Mucosa of stomach (tissue), 1 donor: ENCODE data around the gene GNAI3.
A peak's percentile ranks its signal among the peaks of the same experiment; 100 is the strongest.

Experiments used
- H3K27me3 ChIP-seq: one replicate; pipeline ENCODE4 v1.7.0; 2013; ENCODE audit warnings: mild to moderate bottlenecking, low read length; ENCODE audit not compliant: control insufficient read depth, insufficient read depth
- H3K36me3 ChIP-seq: one replicate; pipeline ENCODE4 v1.7.0; 2013; ENCODE audit warnings: low read length; ENCODE audit not compliant: control insufficient read depth, insufficient read depth
- H3K4me1 ChIP-seq: one replicate; pipeline ENCODE4 v1.7.0; 2013; ENCODE audit warnings: mild to moderate bottlenecking, low read length; ENCODE audit not compliant: control insufficient read depth, insufficient read depth
- H3K4me3 ChIP-seq: one replicate; pipeline ENCODE4 v1.7.0; 2013; ENCODE audit warnings: low read length
- H3K9ac ChIP-seq: one replicate; pipeline ENCODE4 v1.7.0; 2013; ENCODE audit warnings: mild to moderate bottlenecking, low read length, moderate library complexity
- H3K9me3 ChIP-seq: one replicate; pipeline ENCODE4 v1.7.0; 2013; ENCODE audit warnings: mild to moderate bottlenecking, low read length, moderate library complexity; ENCODE audit not compliant: control insufficient read depth
- donor health status: Pancreatic carcinoma.

The GNAI3 gene

GRCh38 chr1:109528712-109529111 is 19.7 kb upstream of the GNAI3 start:
- Histone ChIP-seq H3K9ac (no peak overlapping the region), H3K4me1 (peaks cover 6% of the 10 kb centered on the region), H3K27me3 (no peaks in the 10 kb centered on the region), H3K4me3 (no peak overlapping the region), H3K9me3 (no peaks in the 10 kb centered on the region), H3K36me3 (no peaks in the 10 kb centered on the region)

- H3K36me3 ChIP-seq: no peaks in the 10 kb centered on the region
- H3K9ac ChIP-seq: no peak overlapping the region
Observed at GRCh38 chr1:109529881-109530456, 18.4 kb upstream of the GNAI3 start.

GRCh38 chr1:109530457-109531087 is 17.8 kb upstream of the GNAI3 start:
- no peaks in the 10 kb centered on the region for H3K9me3 ChIP-seq
- H3K9ac ChIP-seq: no peak overlapping the region
- H3K36me3 ChIP-seq: no peaks in the 10 kb centered on the region
- H3K4me1 ChIP-seq: peaks cover 6% of the 10 kb centered on the region
- H3K4me3 ChIP-seq: no peak overlapping the region
- H3K27me3 ChIP-seq: no peaks in the 10 kb centered on the region

More at GRCh38 chr1:109529881-109530456, 18.4 kb upstream of the GNAI3 start:
- H3K4me3 ChIP-seq: no peak overlapping the region
- no peaks in the 10 kb centered on the region for H3K9me3 ChIP-seq
- no peaks in the 10 kb centered on the region for H3K27me3 ChIP-seq
- H3K4me1 ChIP-seq: peaks cover 6% of the 10 kb centered on the region

GRCh38 chr1:109531380-109531779 is 17.0 kb upstream of the GNAI3 start:
- Histone ChIP-seq H3K4me1 (peaks cover 6% of the 10 kb centered on the region), H3K4me3 (no peak overlapping the region), H3K9me3 (no peaks in the 10 kb centered on the region), H3K9ac (no peak overlapping the region), H3K36me3 (no peaks in the 10 kb centered on the region), H3K27me3 (no peaks in the 10 kb centered on the region)

- Histone ChIP-seq H3K9me3 (no peaks in the 10 kb centered on the region), H3K9ac (no peak overlapping the region), H3K27me3 (no peaks in the 10 kb centered on the region), H3K4me1 (peaks cover 6% of the 10 kb centered on the region), H3K36me3 (no peaks in the 10 kb centered on the region), H3K4me3 (no peak overlapping the region)
Observed at GRCh38 chr1:109531826-109532364, 16.5 kb upstream of the GNAI3 start.

- Histone ChIP-seq H3K4me3 (no peak overlapping the region), H3K4me1 (peaks cover 6% of the 10 kb centered on the region), H3K9ac (peak overlapping the region; percentile 51), H3K36me3 (no peaks in the 10 kb centered on the region), H3K27me3 (no peaks in the 10 kb centered on the region), H3K9me3 (no peaks in the 10 kb centered on the region)
Observed at GRCh38 chr1:109532365-109533136, 15.9 kb upstream of the GNAI3 start.

GRCh38 chr1:109534307-109534858 is 14.0 kb upstream of the GNAI3 start:
- H3K4me3 ChIP-seq: no peak overlapping the region
- H3K36me3 ChIP-seq: no peaks in the 10 kb centered on the region
- no peak overlapping the region for H3K9ac ChIP-seq
- peaks cover 6% of the 10 kb centered on the region for H3K4me1 ChIP-seq
- no peaks in the 10 kb centered on the region for H3K9me3 ChIP-seq
- H3K27me3 ChIP-seq: no peaks in the 10 kb centered on the region

- Histone ChIP-seq H3K36me3 (no peaks in the 10 kb centered on the region), H3K9ac (no peak overlapping the region), H3K4me1 (peaks cover 6% of the 10 kb centered on the region)
Observed at GRCh38 chr1:109535481-109535880, 12.9 kb upstream of the GNAI3 start.

GRCh38 chr1:109535971-109536491 is 12.4 kb upstream of the GNAI3 start:
- no peak overlapping the region for H3K9ac ChIP-seq

More at GRCh38 chr1:109535481-109535880, 12.9 kb upstream of the GNAI3 start:
- Histone ChIP-seq H3K27me3 (peaks cover 4% of the 10 kb centered on the region), H3K4me3 (no peak overlapping the region), H3K9me3 (no peaks in the 10 kb centered on the region)

GRCh38 chr1:109537450-109538178 is 10.8 kb upstream of the GNAI3 start:
- Histone ChIP-seq H3K4me3 (no peak overlapping the region), H3K4me1 (peaks cover 2% of the 10 kb centered on the region), H3K36me3 (no peaks in the 10 kb centered on the region), H3K27me3 (peaks cover 4% of the 10 kb centered on the region), H3K9ac (no peak overlapping the region), H3K9me3 (no peaks in the 10 kb centered on the region)

More at GRCh38 chr1:109535971-109536491, 12.4 kb upstream of the GNAI3 start:
- H3K9me3 ChIP-seq: no peaks in the 10 kb centered on the region
- H3K4me3 ChIP-seq: no peak overlapping the region
- H3K36me3 ChIP-seq: no peaks in the 10 kb centered on the region
- H3K4me1 ChIP-seq: peaks cover 6% of the 10 kb centered on the region
- H3K27me3 ChIP-seq: peaks cover 4% of the 10 kb centered on the region

GRCh38 chr1:109538827-109539555 is 9.4 kb upstream of the GNAI3 start:
- H3K9ac ChIP-seq: no peak overlapping the region

More at GRCh38 chr1:109538827-109539555, 9.4 kb upstream of the GNAI3 start:
- Histone ChIP-seq H3K9me3 (no peaks in the 10 kb centered on the region), H3K27me3 (peaks cover 4% of the 10 kb centered on the region), H3K4me1 (no peaks in the 10 kb centered on the region), H3K36me3 (no peaks in the 10 kb centered on the region), H3K4me3 (no peak overlapping the region)
